GM18868 (cell line): Measurements from ENCODE around the gene FSHR.

Experiments
- ATAC-seq: cut with Tn5 transposase; IDR thresholded peaks from one replicate; pipeline ENCODE4 v1.9.1; 2021; ENCODE audit warnings: mild to moderate bottlenecking, moderate library complexity; ENCODE audit not compliant: unreplicated experiment

Gene FSHR

DNA sequence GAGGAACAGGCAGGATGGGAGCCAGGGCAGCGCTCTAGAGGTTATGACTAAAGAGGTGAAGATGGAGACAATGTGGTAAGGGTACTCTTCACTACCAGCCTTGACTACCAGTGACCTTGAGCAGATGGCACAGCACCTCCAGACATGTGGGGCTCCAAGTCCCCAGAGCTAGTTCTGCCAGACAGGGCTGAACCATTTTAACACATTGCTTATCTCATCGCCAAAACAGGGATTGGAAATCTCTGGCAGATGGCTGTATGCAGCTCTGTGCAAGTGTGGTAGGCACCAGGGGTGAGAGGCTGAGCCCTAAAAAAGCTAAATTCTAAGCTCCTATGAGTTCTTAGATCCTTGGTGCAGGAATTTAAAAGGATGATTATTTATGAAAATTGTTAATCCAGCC is 41.3 kb downstream of the FSHR start:
- ATAC-seq, result no peak

DNA sequence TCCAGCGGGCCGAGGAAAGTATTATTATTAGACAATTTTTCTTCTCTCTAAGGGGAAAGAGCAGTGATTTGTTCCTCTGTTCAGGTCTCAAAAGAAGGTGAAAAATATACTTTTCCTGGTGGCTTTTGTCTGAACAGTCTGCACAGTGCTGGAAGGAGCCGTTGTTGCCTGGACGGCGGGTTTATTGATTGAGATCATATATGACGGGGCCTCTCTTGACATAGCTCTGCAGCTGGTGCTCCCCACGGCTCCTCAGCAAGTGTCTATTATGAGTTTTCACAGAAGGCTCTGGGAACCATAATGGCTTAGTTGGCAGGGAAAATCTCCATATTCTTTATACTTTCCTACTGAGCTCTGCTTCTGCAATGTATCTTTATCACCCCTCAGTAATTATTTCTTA is 42.9 kb downstream of the FSHR start:
- ATAC-seq, result no peak

DNA sequence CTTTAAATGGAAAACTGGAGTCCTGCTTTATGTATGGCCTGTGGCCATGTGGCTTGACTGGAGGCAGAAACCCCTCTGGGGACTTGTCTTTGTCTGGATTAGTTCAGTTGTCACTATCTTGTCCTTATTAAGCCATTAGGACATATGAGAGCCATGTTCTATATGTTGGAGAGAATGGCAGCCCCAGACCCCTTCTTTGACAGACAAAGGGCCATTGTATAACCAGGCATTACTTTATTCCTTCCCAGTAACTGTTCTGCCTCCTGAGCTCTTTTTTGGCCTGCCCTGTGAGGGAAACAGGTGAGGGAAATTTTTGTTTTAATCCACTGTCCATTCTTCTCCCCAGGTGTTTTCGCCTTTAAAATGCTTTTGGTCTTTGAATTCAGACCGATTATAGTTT is 43.3 kb downstream of the FSHR start:
- no peak for ATAC-seq

DNA sequence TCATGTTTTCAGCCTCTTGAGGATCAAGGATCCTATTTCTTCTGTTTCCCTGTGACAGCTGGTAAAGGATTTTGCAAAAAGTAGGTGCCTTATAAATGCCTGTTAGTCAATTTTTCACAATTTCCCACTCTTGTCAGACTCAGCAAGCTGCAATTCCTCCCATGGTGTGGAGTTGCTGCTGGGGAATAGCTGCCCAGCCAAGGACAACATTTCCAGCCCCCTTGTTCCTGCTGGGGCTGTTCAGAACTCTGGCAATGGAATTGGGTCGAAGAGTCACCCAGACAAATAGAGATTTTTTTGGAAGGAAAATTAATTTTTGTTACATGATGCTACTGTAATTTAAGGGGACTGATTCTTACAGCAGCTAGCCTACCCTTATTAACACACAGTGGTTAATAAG is 43.7 kb downstream of the FSHR start:
- ATAC-seq, result no peak

DNA sequence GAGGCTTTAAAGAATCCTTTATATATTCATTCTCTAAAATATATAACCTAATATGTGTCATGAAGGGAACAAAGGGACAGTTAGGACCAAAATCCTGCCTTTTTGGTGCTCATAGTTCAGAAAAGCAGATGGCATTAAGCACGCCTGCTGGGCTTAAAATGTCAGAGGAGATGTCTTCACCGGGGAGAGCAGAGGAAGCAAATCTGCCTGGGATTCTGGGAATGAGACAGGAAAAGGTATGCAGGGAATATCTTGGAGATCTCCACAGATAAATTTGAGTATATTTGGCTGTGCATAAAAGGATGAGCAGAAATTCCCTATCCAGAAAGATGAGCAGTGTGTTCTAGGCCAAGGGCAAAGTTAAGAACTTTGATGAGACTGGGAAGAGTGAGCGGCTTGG is 45.5 kb downstream of the FSHR start:
- no peak for ATAC-seq

DNA sequence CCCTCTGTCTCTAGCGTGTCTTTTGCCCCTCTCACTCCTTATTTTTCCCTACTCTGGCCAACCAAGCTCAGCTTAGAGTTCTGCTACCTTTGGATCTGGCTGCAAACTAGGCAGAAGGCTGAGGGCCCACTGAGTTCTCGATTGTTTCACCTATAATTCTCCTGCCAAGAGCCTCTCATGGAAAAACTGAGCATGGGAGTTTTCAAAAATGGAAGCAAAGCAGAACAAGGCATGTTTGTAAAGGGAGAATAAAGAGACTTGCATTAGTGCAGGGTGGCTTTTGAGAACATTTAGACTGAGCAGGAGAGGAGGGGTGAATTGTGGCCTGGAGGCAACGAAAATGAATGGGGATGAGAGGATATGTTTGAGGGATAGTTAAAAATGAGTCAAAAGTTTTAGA is 45.9 kb downstream of the FSHR start:
- ATAC-seq, result no peak

DNA sequence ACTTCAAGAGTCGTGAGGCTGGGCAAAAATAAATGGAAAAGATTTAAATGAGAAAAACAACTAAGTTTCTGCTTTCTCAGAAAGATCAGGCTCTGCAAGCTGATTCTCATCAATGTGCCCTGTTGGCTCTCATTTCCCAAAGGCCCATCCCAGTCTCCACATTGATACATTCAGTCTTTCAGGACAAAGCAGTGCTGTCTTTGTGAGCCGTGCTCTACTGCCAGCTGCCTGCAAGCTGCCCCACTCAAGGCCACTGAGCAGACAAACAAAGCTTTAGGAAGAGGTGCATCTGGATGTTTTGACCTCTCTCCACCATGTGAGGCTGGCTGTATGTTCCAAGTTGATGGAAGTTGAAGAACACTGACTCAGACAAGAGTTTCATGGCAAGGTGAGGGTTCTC is 48.8 kb downstream of the FSHR start:
- no peak for ATAC-seq

DNA sequence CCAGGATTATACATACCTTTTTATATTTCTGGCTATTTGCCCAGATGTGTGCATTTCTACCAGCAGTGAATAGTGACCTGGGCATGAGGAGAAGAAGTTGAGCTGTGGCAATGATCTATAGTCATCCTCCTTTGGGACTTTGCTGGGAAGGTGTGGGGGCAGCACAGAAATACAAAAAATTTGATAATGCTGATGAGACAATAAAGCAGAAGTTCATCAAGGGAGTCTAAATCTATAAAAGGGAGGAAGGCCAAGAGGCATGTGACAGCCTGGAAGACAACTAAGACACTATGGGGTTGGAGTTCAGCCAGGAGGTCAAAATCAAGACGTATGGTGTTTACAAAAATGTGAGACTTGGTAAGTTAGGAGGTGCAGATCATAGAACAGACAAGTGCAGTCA is 52.2 kb downstream of the FSHR start:
- no peak for ATAC-seq

DNA sequence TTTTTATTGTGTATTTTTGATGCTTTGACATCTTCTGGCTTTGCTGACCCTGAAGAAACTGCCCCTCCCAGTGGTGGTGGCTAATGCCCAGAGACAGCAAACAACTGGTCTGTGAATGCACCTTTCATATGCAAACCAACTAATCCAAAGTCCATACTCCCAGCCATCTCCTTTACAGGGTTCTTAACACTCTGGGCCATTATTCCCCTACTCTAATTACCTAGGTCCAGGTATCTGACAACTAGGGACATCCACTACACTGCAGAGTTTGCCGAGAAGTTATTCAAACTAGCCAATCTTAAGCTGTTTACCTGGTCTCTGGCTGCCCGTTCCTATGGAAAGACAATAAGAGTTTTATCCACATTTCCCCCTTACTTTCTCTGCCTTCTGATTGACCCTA is 73.6 kb downstream of the FSHR start:
- no peak for ATAC-seq

DNA sequence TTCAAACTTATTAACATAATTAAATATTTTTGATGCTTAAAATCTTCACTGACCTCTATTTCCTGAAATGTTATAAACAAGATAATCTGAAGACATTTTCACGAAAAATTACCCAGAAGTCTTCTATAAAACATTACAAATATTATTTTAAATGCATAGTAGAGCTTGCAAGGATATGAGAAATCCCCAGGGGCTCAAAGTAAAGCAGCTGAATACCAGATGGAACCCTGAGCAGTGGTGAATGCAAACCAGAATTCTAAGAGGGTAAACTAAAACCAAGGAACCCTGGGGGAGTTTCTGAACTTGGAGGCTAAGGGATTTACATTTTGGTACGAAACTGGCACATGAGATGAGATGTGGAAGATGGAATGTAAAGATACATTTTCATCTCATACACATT is 83.6 kb downstream of the FSHR start:
- no peak for ATAC-seq

DNA sequence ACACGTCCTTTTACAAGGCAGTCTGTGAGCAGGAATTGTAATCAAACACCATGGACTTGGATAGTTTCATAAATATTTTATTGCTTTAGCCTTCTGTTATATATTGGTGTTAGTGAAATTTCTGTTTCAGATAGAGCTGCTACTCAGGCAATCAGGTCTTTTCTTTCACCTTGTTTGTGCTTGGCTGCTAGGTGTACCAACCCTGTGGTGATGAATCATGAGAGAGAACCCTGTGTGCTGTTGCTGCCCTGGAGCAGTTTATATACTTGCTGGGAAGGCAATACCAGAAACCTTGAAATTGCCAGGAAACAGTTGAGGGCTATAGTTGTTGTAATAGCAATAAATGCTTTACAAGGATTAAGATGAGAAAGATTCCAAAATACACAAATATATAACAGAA is 84.5 kb downstream of the FSHR start:
- no peak for ATAC-seq

DNA sequence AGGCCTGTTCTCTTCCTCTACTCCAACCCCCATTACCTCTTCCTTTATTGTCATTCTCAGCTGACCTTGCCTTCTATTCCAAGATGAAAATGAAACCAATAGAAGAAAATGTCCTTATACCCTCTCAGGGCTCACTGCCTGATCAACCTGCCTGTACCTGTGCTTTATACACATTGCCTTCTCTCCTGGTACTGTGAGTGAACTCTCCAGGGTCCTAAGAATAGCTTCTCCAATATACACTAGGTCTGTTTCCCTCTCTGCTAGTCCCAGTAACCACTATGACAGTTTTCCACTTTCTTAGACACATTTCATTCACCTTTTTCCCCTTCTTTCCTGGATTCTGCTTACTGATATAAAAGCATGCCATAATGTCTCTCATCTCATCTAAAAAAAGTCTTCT is 85.7 kb downstream of the FSHR start:
- ATAC-seq, result no peak

DNA sequence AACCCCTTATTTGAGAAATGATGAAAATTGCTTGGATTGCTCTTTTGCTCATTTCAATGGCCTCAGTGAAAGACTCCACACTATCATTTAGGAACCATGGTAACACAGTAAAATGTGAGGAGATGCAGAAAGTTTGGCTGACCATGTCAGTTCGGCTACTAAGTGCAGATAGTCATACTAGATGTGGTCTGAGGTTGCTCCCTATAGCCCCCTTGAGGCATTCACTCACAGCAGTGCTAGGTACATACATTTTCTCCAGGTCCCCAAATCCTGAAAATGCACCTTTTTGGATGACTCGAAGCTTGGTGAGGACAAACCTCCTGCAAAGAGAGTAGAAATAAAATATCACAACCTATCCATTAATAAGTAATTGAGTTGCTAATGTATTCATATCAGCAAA is 86.3 kb downstream of the FSHR start:
- peak; percentile 56 for ATAC-seq

DNA sequence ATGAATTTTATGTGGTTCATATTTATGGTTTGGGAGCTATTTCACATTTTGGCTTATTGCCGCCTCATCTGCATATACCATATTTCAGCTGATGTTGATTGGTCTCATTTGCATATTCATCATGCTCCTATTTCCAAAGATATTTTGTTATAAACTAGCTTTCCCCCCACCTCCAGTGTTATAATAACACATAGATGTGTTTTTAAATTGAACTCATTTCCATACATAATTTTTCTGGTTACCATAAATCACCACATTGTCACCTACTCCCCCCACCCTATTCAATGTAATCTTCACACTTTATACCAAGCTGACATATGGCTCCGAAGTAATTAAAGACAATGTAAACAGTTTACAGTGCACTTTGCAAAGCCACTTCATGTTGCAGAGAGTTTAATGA is 101.2 kb downstream of the FSHR start:
- ATAC-seq, result no peak

DNA sequence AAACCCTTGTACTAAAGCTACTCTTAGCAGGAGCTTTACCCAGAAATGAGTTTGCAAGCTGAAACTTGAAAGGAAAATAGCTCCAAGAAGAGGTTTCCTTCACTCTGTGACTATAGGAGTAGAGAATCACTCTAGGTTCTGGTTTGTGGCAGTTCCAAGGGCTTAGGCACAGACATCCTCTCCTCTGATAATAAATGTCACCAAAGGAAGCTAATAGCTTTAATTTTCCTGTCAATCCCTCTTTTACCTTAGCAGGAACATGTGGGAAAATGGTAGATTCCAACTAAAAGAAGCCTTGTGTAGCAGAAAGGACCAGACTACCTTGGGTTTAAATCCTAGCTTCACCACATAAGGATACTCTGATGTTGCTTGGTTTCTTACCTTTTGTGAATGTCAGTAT is 104.0 kb downstream of the FSHR start:
- no peak for ATAC-seq

DNA sequence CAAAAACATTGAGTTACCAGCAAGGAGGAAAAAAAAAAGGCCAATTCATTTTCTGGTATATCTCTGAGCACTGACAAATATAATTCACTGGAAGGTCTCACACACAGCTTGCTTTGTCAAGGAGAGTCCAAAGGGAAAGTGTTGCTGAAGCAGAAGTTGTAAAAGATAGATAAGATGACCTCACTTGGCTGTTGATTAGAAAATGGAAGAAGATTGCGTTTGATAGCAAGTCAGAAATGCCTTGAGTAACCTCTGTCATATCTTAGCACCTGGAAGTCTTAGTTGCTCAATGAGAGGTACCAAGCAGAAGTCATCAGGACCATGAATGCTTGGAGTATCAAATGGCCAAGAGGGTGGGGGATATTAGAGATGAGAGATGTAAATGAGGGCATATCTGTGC is 105.2 kb downstream of the FSHR start:
- ATAC-seq, result no peak

DNA sequence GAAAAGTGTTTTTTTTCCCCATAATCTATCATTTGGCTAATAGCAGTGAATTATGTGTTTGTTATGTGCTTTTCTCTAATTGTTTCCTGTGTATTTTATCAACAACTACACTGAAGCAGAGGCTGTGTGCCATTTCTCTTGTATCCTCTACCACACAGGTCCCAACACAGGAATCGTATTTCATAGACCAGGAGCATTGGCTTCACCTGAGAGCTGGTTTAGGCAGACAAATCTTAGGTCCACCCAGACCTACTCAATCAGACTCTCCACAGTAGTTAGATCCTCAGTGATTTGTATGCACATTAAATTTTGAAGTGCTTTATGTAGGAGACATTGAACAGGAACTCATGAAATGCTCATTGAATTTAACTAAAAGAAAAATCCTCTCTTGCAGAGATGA is 109.2 kb downstream of the FSHR start:
- no peak for ATAC-seq

DNA sequence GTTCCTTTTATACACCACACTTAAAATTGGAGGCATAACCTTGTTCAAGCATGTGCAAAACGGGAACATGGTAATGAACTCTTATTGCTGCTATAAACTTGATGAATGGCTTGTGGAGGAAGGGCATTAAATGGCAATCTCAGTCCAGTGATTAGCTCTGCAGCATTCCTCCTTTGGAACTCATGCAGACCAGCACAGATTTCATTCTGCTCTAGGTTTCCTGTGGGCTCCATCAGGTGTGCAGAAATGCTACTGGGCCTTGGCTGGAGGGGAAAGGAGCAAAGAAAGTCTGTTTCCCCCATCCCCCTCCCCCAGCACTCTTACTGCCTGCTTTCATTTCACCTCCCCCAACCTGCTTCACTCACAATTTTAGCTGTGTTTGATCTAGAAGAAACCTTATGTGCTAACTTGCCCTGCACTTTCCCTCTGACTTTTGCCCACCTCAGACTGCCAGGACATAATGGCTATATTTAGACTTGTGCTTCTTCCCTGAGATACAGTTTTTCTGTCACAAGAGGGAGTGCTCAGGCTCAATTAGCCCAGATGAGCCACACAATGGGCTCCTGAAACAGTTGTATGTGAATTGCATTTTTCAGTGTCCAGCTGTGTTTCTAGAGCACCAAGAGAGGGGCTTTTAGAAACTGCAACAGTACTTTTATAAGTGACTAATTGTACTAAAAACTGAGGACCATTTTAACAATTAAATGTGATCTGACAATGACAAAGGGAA is 109.8 kb downstream of the FSHR start:
- ATAC-seq, result no peak

DNA sequence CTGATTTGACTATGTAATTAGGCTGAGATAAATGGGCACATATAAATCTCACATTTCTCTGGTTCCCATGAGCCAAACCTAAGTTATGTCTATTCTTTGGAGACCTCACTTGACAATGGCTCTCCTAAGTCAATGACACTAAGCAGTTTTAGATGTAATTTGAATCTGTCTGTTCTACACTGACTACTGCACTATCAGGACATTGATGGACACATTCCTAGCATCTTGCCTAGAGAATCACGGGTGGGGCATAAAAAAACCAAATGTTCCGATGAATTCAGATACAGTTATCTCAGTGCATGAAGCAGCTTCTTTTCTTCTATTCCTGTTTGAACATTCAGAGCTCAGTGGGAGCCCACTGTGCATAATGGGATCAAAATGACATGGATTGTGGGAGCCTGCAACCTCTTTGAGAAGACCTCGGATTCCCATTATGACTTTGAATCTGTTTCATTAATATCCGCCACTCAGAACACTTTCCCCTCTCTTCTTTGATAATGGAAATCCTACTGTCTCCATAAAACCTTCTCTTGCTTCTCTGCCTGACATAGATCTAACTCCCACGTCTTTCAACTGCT is 110.8 kb downstream of the FSHR start:
- ATAC-seq, result no peak

DNA sequence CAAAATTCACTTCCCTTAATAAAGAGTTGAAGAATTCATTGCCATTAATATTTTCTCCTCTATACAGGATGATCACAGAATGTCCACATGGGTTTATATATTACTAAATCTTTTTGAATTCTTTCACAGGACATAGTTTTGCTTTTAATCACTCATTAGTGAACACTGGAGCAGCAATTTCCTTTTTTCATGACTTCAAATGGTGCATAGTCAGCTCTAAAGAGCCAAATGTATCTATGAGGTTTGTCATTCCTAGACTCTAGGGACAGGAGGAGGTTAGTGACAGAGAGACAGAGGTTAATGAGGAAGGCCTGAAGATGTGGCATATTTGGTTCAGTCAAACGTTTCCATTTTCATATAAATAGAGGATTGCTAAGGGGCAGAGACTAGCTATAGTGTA is 111.8 kb downstream of the FSHR start:
- ATAC-seq, result no peak

DNA sequence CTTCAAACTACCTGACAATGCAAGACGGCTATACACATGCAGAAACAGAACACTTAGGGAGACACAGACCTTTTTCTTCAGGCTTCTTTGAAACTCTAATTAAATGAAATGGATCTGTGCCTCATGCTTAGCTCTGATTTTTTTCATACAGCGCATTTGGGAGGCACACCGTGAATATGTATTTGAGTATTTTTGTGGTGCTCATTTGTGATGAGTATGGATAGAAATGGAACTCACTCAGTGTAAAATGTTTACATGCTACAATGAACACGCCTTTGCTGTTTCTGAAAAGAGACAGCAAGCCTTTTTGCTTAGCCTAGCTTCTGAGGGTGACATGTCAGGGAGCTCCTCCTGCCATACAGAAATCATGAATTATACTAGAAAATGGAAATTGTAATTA is 113.3 kb downstream of the FSHR start:
- no peak for ATAC-seq

DNA sequence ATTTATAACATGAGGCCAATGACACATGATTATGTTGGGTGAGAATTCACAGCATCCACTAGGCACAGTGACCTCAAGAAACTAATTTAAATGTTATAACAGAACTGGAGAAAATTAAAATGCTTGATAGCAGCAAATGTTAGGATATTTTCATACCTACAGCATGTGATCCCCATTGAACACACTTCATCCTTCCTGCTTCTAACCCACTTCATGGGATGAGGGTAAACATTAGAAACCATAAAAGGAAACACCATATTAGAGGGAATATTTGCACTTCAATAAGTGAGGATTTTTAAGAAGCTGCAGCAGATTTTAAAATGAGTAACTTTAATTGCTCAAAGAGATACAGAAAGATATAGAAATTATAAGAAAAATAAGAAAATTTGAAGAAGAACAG is 117.1 kb downstream of the FSHR start:
- no peak for ATAC-seq

DNA sequence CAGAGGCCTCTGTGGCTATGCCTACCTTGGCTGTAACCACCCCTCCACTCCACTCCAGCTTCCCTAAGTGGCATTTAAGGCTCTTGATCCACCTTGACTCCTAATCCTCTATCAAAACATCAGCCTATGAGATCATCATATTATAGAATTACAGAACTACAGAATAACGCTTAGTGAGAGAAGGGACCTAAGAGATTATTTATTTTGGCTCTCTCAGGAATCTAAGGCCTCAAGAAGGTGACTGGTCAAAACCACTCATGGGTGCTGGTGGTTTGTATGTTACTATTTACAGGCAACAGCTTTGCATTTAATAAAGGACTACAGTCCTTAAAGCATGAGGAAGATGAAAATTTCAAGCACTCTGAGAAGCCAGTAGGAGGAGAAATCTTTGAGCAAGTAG is 118.8 kb downstream of the FSHR start:
- ATAC-seq, result no peak
